Mammary epithelial cell (primary cell): ENCODE data around the gene BRCA1.

Source experiments
- CTCF ChIP-seq, 2 donors: IDR thresholded peaks in 1 of 2; conservative IDR thresholded peaks in 1 of 2; 2 replicates each; pipeline ENCODE4 v1.5.1; 2011 to 2012; ENCODE audit warnings: inconsistent platforms in 2 of 2, low read length in 2 of 2, mild to moderate bottlenecking in 2 of 2, control low read depth in 1 of 2, low read depth in 1 of 2; ENCODE audit not compliant: insufficient read depth in 1 of 2; ENCODE audit errors: extremely low read depth in 1 of 2
- EZH2 ChIP-seq: IDR thresholded peaks from 2 replicates; pipeline ENCODE4 v1.6.1; 2012; ENCODE audit warnings: low read length, inconsistent platforms, borderline replicate concordance

- TF ChIP-seq EZH2 (no peak), CTCF (conservative IDR thresholded peaks at IDR 0.05 in 1 of 2, IDR thresholded peaks at IDR 0.05 in 1 of 2; ENCODE audit: extremely low read depth in 1 of 2, insufficient read depth in 1 of 2, low read depth in 1 of 2, low read length in 2 of 2) (peak; percentile 1 to 31)
Observed at GRCh38 chr17:43003542-43004172, 121.5 kb downstream of the BRCA1 start.
